Tibial nerve (tissue), 4 donors: ENCODE results near the gene TAPBPL. TPM values are rescaled to one million over a fixed set of nuclear protein-coding genes. Genes with fewer than 3 reads are reported as not detected.

Experiments
- DNase-seq, 2 donors: peaks; one replicate each; pipeline ENCODE4 v3.0.0-alpha.2; 2019; ENCODE audit warnings: low spot score in 2 of 2
- H3K27ac ChIP-seq, 4 donors: fragments of 200-600 bp; sonication (generic) in 3 of 4; one replicate each; pipeline ENCODE4 v1.5.1; 2017 to 2019; ENCODE audit warnings: mild to moderate bottlenecking in 1 of 4
- H3K27me3 ChIP-seq, 2 donors: fragments of 200-600 bp; sonication (generic) in 1 of 2; one replicate each; pipeline versions ENCODE4 v1.5.1 to v1.6.0; 2017 to 2019
- H3K36me3 ChIP-seq, 3 donors: fragments of 200-600 bp; sonication (generic); one replicate each; pipeline ENCODE4 v1.5.1; 2018 to 2019
- H3K4me1 ChIP-seq, 4 donors: fragments of 200-600 bp; sonication (generic) in 3 of 4; one replicate each; pipeline ENCODE4 v1.5.1; 2017 to 2019
- H3K4me3 ChIP-seq, 4 donors: fragments of 200-600 bp; sonication (generic) in 3 of 4; one replicate each; pipeline ENCODE4 v1.5.1; 2017 to 2019; ENCODE audit warnings: mild to moderate bottlenecking in 1 of 4, moderate library complexity in 1 of 4
- H3K9me3 ChIP-seq, 4 donors: fragments of 200-600 bp; sonication (generic) in 3 of 4; one replicate each; pipeline ENCODE4 v1.5.1; 2017 to 2019
- CTCF ChIP-seq, 5 experiments: fragments of 200-600 bp in 3 of 5; fragments of 450-650 bp in 2 of 5; sonication (generic) in 3 of 5; IDR thresholded peaks; one replicate each; pipeline ENCODE4 v1.5.1; 2016 to 2019; ENCODE audit warnings: antibody characterized with exemption in 5 of 5, mild to moderate bottlenecking in 3 of 5, moderate library complexity in 2 of 5
- EP300 ChIP-seq, 2 donors: sonication (generic); formaldehyde crosslinking; IDR thresholded peaks; one replicate each; pipeline ENCODE4 v1.6.1; 2017; ENCODE audit warnings: antibody characterized with exemption in 2 of 2, mild to moderate bottlenecking in 1 of 2
- POLR2A ChIP-seq, 2 donors: fragments of 450-650 bp; IDR thresholded peaks; one replicate each; pipeline ENCODE4 v1.6.1; 2017; ENCODE audit warnings: antibody characterized with exemption in 2 of 2, mild to moderate bottlenecking in 2 of 2, moderate library complexity in 2 of 2
- WGBS, 2 donors: methylation state at CpG; one replicate each; pipeline ENCODE4 v1.1.5; 2018; 5-methylcytosine and 5-hydroxymethylcytosine counted together
- total RNA-seq, 4 donors: library from RNA; depleted of rRNA; stranded (reverse); fragments of >200 nt; gene quantifications; one replicate each; pipeline ENCODE4 v1.1.0, GENCODE V29; 2016

Gene TAPBPL
- total RNA-seq, 4 donors from 2014 or later: 13.9 to 31.9 (median 25.2) TPM

GRCh38 chr12:6444031-6444430 is 7.8 kb upstream of the TAPBPL start:
- WGBS, 2 donors: 75 to 79% methylated on average over 4 of the region's 4 CpGs
- DNase-seq: no peak

GRCh38 chr12:6444704-6445688 is 6.8 kb upstream of the TAPBPL start, which contains the start of gene CD27:
CD27 (plus strand) TSS chr12:6444955; CDS start chr12:6445096, 141 bp downstream.
- H3K27me3 ChIP-seq: no peaks in the 10 kb centered on the region
- 83 to 84% methylated on average over 16 of the region's 16 CpGs for WGBS, 2 donors
- H3K4me3 ChIP-seq: peak within 1 kb of the TSS in 1 of 4 donors; percentile 40
- peaks cover 0 to 81% (median 0%) of the 10 kb centered on the region in 3 donors for H3K36me3 ChIP-seq
- H3K4me1 ChIP-seq: peaks cover 0 to 4% (median 1%) of the 10 kb centered on the region in 4 donors
- H3K27ac ChIP-seq: peak within 1 kb of the TSS in 1 of 4 donors; percentile 68
- H3K9me3 ChIP-seq: no peaks in the 10 kb centered on the region
- no peak for DNase-seq
- TF ChIP-seq EP300 (IDR thresholded peaks at IDR 0.05): no peak
- no peak for TF ChIP-seq CTCF (IDR thresholded peaks at IDR 0.05)
- TF ChIP-seq POLR2A (IDR thresholded peaks at IDR 0.05): no peak

More at GRCh38 chr12:6444031-6444430, 7.8 kb upstream of the TAPBPL start:
- H3K27ac ChIP-seq: peak overlapping the region in 1 of 4 donors; percentile 32
- peaks cover 0 to 90% (median 0%) of the 10 kb centered on the region in 3 donors for H3K36me3 ChIP-seq
- no peaks in the 10 kb centered on the region for H3K27me3 ChIP-seq
- TF ChIP-seq EP300 (IDR thresholded peaks at IDR 0.05) (no peak), CTCF (IDR thresholded peaks at IDR 0.05) (no peak), POLR2A (IDR thresholded peaks at IDR 0.05) (no peak)
- H3K9me3 ChIP-seq: no peaks in the 10 kb centered on the region
- no peaks in the 10 kb centered on the region for H3K4me1 ChIP-seq
- peak overlapping the region in 1 of 4 donors; percentile 40 for H3K4me3 ChIP-seq

- Histone ChIP-seq H3K27me3 (no peaks in the 10 kb centered on the region), H3K4me3 (peak overlapping the region; percentile 39 to 76 (median 62)), H3K4me1 (peaks cover 0 to 28% (median 21%) of the 10 kb centered on the region in 4 donors), H3K36me3 (peaks cover 0 to 48% (median 0%) of the 10 kb centered on the region in 3 donors), H3K9me3 (no peaks in the 10 kb centered on the region), H3K27ac (peak overlapping the region; percentile 88 to 99 (median 92))
- TF ChIP-seq POLR2A (IDR thresholded peaks at IDR 0.05): no peak
- TF ChIP-seq EP300 (IDR thresholded peaks at IDR 0.05): no peak
- DNase-seq: no peak
- 60 to 64% methylated on average over 16 of the region's 16 CpGs for WGBS, 2 donors
Measured at GRCh38 chr12:6450091-6450868, 1.6 kb upstream of the TAPBPL start.

- H3K4me1 ChIP-seq: peaks cover 0 to 28% (median 21%) of the 10 kb centered on the region in 4 donors
- no peaks in the 10 kb centered on the region for H3K27me3 ChIP-seq
- no peaks in the 10 kb centered on the region for H3K9me3 ChIP-seq
- WGBS, 2 donors: 5 to 6% methylated on average over 11 of the region's 11 CpGs
- DNase-seq: peak in 1 of 2 donors; percentile 18
- H3K27ac ChIP-seq: peak overlapping the region; percentile 88 to 99 (median 92)
- H3K36me3 ChIP-seq: peaks cover 0 to 43% (median 0%) of the 10 kb centered on the region in 3 donors
- TF ChIP-seq POLR2A (IDR thresholded peaks at IDR 0.05): no peak
- TF ChIP-seq CTCF (IDR thresholded peaks at IDR 0.05): no peak
- TF ChIP-seq EP300 (IDR thresholded peaks at IDR 0.05): no peak
- peak overlapping the region; percentile 39 to 76 (median 62) for H3K4me3 ChIP-seq
Measured at GRCh38 chr12:6450869-6451347, 934 bp upstream of the TAPBPL start.
